Activated T-helper 9 cell treated with anti-CD3 and anti-CD28 coated beads, Interleukin-2, amount 50 U/mL, for 16 hours (primary cell): ENCODE measurements around the gene TENT4A.

Experiments
- DNase-seq: peaks from one replicate; pipeline ENCODE4 v3.0.0-alpha.2; 2020; ENCODE audit warnings: low read depth

Gene TENT4A

DNA sequence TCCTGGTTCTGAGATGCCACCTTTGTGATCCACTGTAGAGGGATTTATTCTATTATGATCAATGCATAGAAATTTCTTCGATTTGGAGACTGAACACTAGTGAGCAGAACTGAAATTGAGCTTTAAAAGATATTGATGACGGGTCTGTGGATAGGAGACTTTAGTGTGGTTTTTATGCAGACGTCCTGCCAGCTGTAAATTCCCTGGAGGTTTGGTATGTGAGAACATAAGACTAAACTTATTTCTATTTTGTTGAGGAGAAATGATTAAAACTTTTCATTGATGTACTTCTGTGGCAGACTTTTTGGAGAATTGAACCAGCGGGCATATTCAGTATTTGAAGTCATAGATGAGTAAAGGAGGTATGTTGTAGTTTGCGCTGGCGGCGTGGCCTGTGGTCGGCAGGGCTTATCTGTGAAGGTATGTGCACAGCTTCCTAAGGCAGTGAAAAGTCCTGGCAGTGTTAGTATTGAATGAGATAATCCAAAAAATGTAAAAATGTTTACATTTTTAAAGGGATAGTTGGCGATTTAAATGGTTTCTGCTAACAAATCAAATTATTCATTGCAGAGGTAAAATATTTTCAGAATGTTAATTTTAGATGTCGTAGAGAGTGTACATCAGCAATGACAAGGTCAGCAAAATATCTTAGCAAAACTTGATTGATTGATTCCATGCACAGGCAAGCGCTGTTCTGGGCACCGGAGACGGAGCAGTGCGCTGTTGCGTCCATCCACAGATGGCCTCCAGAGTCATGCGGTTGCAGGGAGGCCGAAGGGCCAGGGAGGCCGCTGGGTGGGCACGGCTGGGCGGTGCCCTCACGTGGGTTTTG, 20.4 kb downstream of the TENT4A start:
- no peak for DNase-seq

DNA sequence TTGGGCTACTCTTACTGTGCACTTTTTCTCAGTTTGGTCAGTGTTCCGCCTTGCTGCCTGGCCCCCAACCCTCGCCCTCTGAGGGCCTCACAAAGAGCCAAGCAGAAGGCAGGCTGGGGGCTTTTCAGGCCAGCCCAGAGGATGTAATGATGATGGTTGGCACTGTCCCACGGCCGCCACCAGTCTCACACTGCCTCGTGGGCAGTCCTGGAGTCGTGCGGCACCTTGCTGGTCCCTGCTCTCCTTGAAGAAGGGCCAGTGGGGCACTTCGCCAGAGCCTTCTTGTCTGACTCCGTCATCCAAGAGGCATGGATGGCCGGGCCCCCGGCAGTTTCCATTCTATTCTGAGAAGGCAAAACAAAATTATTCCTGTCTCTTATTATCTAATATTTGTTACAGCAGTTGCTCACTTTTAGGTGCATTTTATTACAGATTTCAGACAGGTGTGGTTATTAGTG, 21.0 kb downstream of the TENT4A start:
- DNase-seq, result no peak

DNA sequence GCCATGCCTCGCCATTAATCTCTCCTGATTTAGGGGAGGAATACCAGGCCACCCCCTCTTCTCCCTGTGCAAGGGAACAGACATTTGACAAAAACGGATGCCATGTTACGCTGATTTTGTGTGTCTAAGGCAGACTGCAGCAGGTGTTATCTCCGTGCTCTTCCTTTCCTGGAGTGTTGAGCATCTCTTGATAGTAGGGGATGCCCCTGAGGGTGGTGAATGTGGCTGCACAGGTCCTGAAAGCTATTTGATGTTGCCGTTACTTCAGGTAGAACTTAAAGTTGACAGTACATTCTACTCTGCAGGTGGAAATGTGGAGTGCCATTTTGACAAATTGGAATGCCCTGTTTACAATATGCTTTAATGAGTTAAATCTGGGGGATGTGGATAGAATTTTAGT, 21.5 kb downstream of the TENT4A start:
- DNase-seq, result no peak

DNA sequence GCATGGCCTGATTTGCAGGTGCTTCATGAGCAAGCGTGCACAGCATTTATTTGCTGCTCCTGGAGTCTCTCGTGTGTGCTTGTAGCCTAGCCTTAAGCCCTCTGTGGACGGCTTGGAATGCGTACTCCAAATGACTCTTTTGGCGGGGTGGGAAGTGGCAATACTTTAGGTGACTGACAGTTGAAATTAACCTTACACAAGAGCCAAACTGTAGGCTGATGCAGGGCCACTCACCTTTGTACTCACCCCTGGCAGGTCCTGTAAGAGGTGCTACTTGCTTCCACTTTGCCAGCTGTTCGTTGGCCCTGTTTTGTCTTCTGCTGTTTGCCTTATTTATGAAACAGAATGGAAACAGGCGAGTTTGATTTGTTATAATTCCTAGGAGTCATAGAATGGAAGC, 22.9 kb downstream of the TENT4A start:
- DNase-seq, result no peak

DNA sequence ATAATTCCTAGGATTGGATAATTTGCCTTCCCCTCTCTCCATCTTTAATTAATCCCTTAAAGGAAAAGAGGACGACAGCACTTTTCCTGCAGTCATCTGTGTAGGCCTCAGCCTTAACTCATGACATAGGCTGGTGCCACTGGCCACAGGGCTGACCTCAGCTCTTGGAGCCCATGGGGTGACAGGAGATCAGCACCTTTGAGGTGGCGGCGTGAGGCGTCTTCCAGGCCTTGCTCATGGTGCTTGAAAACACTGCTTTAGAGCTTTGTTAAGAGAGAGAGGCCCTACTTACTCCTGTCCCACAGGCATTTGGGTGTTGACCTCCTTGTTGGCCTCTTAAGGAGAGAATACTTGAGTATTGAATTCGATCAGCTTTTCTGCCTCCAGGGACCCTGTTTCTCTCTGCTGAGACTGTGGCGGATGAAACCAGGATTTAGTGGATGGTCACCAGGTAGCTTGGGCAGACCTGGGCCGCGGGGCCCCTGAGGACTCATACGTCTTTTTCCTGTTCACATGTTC, 23.4 kb downstream of the TENT4A start:
- DNase-seq, result no peak

DNA sequence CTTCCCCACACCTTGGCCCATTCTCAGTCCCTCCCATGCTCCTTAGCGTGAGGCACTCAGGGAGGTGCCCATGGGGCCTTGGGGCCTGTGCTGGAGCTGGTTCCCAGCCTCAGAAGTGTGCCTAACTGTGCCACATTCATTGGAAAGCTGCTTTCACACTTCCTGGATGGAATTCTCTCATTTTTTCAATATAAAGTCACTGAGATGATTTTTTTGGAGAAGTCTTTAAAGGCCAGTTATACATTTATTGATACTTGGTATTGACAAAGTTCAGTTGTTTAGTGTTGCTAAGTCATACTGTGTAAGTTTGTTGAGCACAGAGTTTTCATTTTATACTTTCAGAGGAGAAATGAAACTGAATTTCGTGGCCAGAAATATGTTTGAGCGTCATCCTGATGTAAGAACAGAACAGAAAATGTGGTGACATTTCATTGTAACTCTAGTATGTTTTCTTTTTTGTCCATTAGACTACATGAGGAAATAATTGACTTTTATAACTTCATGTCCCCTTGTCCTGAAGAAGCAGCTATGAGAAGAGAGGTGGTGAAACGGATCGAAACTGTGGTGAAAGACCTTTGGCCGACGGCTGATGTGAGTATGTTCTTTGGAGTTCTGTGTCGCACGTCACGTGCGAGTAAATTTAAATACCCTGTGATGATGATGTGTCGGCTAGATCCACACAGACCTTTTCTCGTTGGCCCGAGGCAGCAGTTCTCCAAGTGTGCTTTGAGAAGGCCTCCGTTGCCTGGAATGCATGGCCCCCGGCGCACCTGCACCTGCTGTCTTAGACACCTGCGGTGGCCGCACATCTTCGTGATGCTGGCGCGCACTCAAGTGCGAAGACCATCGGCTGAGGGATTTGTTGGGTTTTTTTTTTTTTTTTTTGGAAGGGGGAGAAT, 24.1 kb downstream of the TENT4A start:
- no peak for DNase-seq

DNA sequence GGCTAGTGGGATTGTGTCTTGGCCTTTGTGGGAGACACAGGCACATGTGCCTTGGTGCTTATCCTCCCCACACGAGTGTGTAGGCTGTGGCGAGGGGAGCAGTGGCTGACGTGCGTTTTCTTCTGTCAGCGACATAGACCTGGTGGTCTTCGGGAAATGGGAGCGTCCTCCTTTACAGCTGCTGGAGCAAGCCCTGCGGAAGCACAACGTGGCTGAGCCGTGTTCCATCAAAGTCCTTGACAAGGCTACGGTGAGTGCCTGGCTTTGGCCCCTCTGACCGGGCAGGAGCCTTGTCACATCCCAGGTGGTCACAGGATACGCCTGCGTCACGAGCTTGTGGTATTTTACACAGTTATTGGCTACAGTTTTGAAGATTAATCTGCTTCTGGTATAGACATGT, 26.4 kb downstream of the TENT4A start:
- no peak for DNase-seq

DNA sequence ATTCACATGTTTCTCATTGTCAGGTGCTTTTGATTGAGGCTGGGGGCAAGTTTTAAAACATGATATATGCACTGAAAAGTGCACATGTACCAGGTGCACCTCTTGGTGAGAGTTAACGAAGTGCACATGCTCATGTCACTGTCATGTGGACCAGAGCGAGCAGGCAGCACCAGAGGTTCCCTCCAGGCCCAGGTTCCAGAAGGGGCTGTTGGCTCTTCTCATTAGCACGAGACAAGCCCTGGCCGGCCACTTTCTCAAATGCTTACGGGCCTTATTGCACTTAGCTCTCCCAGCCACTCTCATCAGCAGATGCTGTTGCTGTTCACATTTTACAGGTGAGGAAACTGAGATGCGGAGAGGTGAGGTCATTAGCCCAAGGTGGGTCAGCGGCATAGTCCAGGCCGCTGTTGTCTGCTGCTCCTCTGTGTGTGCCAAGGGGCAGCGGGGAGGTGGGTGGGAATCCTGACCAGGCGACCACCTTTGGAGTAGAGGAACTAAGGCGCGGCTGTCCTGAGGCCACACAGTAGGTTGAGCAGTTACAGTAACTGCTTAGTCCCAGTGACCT, 27.4 kb downstream of the TENT4A start:
- DNase-seq, result no peak

DNA sequence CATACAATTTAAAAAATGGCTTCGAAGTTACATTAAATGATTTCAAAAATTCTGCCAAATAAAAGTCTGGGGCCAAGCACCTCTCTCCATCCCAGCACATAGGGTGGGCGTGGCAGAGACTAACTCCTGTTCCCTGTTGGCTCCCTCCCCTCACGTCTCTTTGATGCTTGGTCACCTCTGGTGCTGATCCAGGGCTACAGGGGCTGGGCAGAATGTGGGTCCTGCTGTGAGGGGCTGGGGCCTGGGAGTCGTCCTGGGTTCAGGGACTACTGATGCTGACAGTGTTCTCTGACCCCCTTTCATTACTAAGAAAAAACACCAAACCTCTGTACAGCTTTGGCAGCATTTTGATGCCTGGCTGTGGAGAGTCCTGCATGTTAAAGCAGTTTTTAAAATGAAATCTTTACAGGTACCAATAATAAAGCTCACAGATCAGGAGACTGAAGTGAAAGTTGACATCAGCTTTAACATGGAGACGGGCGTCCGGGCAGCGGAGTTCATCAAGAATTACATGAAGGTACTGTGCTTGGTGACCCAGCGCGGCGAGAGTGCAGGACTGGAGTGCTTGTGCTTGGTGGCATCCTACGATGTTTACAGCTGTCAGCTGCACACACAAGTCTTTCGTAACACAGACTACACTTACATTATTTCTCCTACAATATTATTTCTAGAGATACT, 29.0 kb downstream of the TENT4A start:
- DNase-seq, result no peak

DNA sequence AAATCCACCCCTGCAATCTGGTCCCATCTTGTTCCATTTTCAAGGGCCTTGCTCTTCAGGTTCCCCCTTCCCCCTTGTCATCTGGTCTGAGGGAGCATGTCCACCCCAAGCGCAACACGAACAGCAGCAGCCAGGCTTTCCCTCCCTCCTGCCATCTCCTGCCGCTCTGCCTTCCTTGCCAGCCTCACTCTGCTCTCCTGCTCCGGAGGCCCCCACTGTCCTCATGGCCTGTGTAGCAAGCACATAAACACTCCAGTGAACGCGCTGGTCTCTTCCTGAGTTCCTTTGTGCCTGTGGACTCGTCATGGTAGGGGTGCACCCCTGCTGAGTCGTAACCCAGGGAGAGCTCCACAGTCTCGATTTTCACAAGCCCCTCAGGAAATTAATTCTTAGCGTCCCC, 29.9 kb downstream of the TENT4A start:
- no peak for DNase-seq

DNA sequence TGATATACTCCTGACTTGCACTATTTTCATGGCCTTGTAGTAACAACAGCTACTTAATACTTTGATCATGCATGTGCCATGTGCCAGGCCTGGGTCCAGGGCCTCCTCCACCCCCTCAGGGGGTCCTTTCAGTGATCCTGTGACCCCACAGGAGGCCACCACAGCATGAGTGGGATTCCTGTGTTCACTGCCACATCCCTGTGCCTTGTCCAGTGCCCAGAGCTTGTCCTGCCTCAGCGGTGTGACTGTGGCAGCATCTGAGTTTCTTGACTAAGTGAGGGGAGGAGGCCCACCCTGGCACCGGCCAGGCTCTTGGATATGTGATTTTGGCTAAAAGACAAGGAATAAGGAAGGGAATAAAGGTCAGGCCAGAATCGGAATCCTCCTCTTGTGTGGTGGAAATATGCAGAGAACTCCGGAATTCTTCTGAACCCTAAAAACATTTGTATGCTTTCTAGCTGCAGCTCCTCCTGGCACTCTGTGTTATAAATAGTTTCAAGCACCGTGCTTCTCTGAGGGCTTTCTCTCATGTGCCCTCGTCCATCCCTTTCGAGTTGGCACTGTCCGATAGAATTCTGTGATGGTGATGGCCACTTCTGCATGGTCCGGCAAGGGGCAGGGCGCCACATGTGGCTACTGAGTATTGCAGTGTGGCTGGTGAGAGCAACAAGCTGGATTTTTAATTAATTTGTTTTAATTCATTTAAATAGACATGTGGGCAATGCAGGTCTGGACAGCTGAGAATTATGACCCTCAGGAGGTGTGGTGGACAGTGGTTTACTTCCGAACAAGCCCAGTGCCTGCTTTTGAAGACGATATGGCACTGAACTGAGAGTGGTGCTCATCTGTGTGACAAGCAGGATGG, 31.8 kb downstream of the TENT4A start:
- no peak for DNase-seq

DNA sequence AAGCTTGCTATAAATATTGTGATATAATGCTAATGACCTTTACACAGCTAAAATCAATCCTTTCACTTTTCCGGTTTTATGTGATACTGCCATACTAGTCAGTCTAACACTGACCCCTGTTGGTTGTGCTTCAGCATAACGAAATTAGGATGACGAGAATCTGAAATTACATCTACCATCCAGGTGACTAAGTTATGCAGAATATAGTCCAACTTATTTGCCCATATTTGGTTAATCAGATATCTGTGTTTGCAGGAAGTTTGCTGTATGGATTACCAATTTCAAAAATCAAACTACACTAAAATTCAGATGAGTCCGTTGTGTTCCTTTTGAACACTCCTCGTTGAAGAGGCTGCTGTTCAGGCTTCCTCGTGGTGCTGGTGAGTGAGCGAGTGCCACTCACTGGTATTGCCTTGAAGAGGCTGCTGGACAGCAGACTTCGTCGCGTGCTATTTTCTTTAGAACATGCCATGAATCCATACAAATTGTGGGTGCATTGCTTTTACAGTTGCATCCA, 32.5 kb downstream of the TENT4A start:
- no peak for DNase-seq

DNA sequence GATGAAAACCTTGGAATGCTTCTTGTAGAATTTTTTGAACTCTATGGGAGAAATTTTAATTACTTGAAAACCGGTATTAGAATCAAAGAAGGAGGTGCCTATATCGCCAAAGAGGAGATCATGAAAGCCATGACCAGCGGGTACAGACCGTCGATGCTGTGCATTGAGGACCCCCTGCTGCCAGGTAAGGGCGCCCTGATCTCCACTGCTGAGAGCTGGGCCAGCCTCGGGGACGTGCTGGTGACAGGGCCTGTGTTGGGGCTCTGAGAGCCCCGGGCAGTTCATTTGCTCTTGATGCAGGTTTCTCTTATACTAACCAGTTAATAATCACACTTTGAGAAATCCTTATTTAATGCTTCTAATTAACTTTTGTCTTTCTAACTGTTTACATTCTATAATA, 33.0 kb downstream of the TENT4A start:
- DNase-seq, result no peak

DNA sequence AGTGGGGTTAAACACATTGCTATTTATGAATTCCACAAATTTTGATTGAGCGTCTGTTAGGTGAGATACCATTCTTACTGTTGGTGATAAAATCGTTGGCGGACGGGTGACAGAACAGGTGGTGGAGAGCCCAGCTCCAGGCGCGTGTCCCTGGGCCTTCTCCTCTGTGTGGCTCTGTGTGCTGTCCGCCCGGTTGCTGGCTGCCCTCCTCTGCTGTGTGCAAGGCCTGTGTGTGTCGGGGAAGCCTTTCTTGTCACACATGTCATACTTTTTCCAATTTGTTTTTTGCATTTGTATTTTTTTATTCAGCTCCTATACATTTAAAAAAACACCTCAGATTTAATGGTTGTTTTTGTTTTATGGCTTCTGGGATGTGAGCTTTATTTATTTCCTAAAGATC, 33.9 kb downstream of the TENT4A start:
- DNase-seq, result no peak

DNA sequence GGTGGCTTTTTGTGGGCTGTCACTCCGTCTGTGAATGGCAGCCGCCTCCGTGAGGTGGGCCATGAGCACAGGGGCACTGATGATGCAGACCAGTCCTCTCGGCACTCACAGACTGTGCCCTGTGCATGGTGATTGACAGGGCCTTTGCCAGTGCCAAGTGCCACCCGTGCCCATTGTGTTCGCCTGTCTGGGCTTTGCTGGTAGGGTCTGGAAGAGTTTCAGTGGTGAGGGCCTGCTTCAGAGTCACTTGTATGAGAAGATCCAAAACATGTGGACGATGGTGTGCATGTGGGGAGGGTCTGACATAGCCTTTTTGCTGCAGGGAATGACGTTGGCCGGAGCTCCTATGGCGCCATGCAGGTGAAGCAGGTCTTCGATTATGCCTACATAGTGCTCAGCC, 34.9 kb downstream of the TENT4A start:
- no peak for DNase-seq

DNA sequence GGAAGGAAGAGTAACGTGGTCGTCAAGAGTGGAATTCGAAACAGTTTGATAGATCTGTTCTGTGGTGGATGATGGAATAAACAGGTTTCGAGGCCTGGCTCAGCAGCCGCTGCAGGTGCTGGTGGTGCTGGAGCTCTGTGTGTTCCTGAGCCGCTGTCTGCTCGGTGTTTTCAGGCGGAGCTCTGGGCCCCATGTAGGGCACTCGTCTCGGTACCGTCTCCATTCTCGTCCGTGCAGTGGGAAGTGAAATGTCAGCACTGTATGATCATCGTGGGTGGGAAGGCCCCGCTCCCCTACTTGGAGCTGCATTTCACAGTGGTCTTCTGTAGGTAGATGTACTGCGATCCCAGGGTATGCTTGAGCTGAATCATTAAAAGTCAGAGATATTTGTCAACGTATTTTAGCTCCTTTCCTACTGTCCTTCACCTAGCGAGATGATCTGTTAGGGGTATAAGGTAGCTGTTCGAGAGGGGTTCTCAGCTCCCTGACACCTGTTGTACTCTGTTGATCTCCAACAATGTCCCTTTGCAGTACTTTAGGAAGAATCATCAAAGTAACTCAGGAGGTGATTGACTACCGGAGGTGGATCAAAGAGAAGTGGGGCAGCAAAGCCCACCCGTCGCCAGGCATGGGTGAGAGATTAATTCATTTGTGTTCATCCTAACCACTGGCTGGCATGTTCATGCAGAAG, 35.9 kb downstream of the TENT4A start:
- DNase-seq, result no peak

DNA sequence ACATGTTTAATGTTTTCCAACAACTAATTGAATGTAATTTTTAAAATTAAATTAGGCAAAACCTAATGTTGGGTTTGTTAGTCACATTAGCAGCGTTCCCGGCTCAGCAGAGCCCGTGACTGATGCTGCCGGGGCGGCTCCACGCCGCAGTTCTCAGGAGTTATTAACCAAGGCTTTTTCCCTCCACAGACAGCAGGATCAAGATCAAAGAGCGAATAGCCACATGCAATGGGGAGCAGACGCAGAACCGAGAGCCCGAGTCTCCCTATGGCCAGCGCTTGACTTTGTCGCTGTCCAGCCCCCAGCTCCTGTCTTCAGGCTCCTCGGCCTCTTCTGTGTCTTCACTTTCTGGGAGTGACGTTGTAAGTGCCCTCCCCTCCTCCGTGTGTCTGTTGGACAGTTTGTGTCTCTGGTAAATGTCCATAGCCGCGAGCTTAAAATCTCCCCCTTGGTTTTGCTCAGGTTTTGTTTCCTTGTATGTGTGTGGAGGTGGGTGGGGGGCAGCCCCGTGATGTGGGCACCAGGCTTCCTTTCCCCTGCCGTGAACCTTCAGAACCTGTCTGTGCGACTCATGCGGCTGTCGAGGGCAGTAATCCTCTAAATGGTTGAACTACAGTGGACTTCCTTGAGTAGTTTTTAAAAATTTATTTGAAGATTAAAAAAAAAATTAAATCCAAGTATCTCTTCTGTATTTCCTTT, 37.1 kb downstream of the TENT4A start:
- no peak for DNase-seq

DNA sequence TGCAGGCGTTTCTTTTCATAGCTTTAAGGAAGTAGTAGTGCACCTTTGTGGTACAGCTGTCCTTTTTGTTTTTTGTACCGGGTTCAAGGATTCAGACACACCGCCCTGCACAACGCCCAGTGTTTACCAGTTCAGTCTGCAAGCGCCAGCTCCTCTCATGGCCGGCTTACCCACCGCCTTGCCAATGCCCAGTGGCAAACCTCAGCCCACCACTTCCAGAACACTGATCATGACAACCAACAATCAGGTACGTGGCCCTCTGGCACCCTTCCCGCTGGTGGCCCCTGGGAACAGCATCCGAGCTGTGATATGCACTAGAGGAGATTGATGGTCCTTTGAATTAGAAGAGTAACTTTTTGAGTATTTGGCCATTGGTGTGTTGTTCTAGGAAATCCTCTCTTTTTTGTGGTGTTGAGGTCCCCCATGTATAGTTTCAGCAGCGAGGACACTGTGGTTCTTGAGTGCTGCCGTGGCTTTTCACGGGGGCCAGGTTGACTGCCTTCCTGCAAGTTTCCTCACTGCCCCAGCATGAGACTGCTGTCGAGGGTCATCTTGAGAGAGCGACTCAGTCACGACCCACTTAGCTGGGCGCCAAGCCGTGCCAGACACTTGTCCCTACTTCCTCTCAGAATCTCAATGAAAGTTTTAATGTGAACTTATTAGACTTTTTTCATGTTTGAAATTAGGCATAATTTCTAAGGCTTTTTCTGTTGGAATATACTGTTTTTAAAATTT, 37.9 kb downstream of the TENT4A start:
- no peak for DNase-seq

DNA sequence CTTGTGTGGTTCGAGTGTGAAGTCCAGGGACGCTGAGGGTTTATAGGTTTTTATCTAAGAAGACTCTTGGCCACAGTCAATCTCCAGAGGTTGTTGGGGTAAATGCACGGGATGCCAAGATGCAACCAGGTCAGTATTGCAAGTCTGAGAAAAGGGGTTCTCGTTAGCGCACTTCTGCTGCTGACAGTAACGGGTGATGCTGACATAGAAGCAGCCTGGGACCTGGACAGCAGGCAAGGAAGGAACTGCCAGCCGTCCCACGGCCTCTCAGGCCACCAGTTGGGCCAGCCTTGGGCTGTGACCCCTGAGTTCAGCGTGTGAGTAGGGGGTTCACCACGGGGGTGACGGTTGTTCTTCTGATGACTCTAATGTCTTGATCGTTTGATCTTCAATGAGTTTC, 39.0 kb downstream of the TENT4A start:
- DNase-seq, result no peak
